Vagina (tissue), 2 donors: ENCODE measurements around the gene PPIB. TPM values are rescaled to one million over a fixed set of nuclear protein-coding genes. Genes with fewer than 3 reads are reported as not detected.

Experiments
- DNase-seq, 2 donors: peaks; one replicate each; pipeline ENCODE4 v3.0.0-alpha.2; 2017; ENCODE audit errors: extremely low spot score in 2 of 2
- H3K27ac ChIP-seq: fragments of 200-600 bp; sonication (generic); one replicate; pipeline ENCODE4 v1.5.1; 2019
- H3K27me3 ChIP-seq: fragments of 200-600 bp; sonication (generic); one replicate; pipeline ENCODE4 v1.5.1; 2019
- H3K36me3 ChIP-seq, 2 donors: fragments of 200-600 bp; sonication (generic); one replicate each; pipeline ENCODE4 v1.5.1; 2017 to 2019
- H3K4me1 ChIP-seq: fragments of 200-600 bp; sonication (generic); one replicate; pipeline ENCODE4 v1.5.1; 2019
- H3K4me3 ChIP-seq, 2 donors: fragments of 200-600 bp; sonication (generic); 1 replicate in 1 of 2; 2 replicates in 1 of 2; pipeline ENCODE4 v1.5.1; 2016 to 2019
- H3K9me3 ChIP-seq: fragments of 200-600 bp; sonication (generic); one replicate; pipeline ENCODE4 v1.5.1; 2019
- CTCF ChIP-seq, 3 experiments: fragments of 450-650 bp in 2 of 3; fragments of 200-600 bp in 1 of 3; sonication (generic) in 1 of 3; IDR thresholded peaks; one replicate each; pipeline ENCODE4 v1.5.1; 2017 to 2019; ENCODE audit warnings: antibody characterized with exemption in 3 of 3, mild to moderate bottlenecking in 2 of 3, moderate library complexity in 2 of 3
- POLR2A ChIP-seq, 2 donors: fragments of 450-650 bp; IDR thresholded peaks; one replicate each; pipeline ENCODE4 v1.6.1; 2017; ENCODE audit warnings: antibody characterized with exemption in 2 of 2, mild to moderate bottlenecking in 2 of 2, moderate library complexity in 2 of 2
- POLR2AphosphoS5 ChIP-seq, 2 donors: sonication (generic); formaldehyde crosslinking; IDR thresholded peaks; one replicate each; pipeline ENCODE4 v1.9.0; 2017; ENCODE audit warnings: antibody characterized with exemption in 2 of 2, mild to moderate bottlenecking in 2 of 2, low read depth in 1 of 2; ENCODE audit not compliant: insufficient read depth in 1 of 2
- intact Hi-C: fragments of 100-400 bp; cut with DNase I; formaldehyde crosslinking; loops from one replicate; pipeline ENCODE4 v1.15.1; 2023
- total RNA-seq: library from RNA; depleted of rRNA; stranded (reverse); fragments of >200 nt; gene quantifications from one replicate; pipeline ENCODE4 v1.2.3, GENCODE V29; 2016

The PPIB gene
- total RNA-seq, 1 donor from 2014 or later: 451 TPM

GRCh38 chr15:64163659-64164362 is 989 bp upstream of the PPIB start:
- intact Hi-C loops: loop anchor here (10.0 kb wide), 1 partner anchor 191 kb away; the partner anchor contains the start of gene CSNK1G1
- Histone ChIP-seq H3K27me3 (no peaks in the 10 kb centered on the region), H3K36me3 (peaks cover 0 to 28% of the 10 kb centered on the region in 2 donors), H3K4me1 (peaks cover 35% of the 10 kb centered on the region), H3K27ac (peak overlapping the region; percentile 74), H3K4me3 (peak overlapping the region; percentile 34 to 75), H3K9me3 (no peaks in the 10 kb centered on the region)
- no peak for DNase-seq
- no peak for TF ChIP-seq CTCF (IDR thresholded peaks at IDR 0.05)
- no peak for TF ChIP-seq POLR2AphosphoS5 (IDR thresholded peaks at IDR 0.05; ENCODE audit: insufficient read depth in 1 of 2, low read depth in 1 of 2)
- TF ChIP-seq POLR2A (IDR thresholded peaks at IDR 0.05): no peak

GRCh38 chr15:64162478-64162868 is 349 bp downstream of the PPIB start:
- H3K27ac ChIP-seq: peak overlapping the region; percentile 73
- H3K27me3 ChIP-seq: no peaks in the 10 kb centered on the region
- peaks cover 0 to 41% of the 10 kb centered on the region in 2 donors for H3K36me3 ChIP-seq
- no peak for DNase-seq
- H3K4me3 ChIP-seq: peak overlapping the region; percentile 75 to 78
- H3K4me1 ChIP-seq: peaks cover 42% of the 10 kb centered on the region
- H3K9me3 ChIP-seq: no peaks in the 10 kb centered on the region
- TF ChIP-seq POLR2AphosphoS5 (IDR thresholded peaks at IDR 0.05; ENCODE audit: insufficient read depth in 1 of 2, low read depth in 1 of 2): no peak
- TF ChIP-seq CTCF (IDR thresholded peaks at IDR 0.05): no peak
- TF ChIP-seq POLR2A (IDR thresholded peaks at IDR 0.05): no peak
- intact Hi-C loops: loop anchor here (10.0 kb wide), 1 partner anchor 192 kb away; the partner anchor contains the start of gene CSNK1G1

- peak overlapping the region; percentile 75 to 78 for H3K4me3 ChIP-seq
- H3K4me1 ChIP-seq: peaks cover 42% of the 10 kb centered on the region
- H3K27ac ChIP-seq: peak overlapping the region; percentile 73
- intact Hi-C loops: loop anchor here (10.0 kb wide), 1 partner anchor 193 kb away; the partner anchor contains the start of gene CSNK1G1
- H3K9me3 ChIP-seq: no peaks in the 10 kb centered on the region
- DNase-seq: no peak
- no peak for TF ChIP-seq POLR2AphosphoS5 (IDR thresholded peaks at IDR 0.05; ENCODE audit: insufficient read depth in 1 of 2, low read depth in 1 of 2)
- no peak for TF ChIP-seq POLR2A (IDR thresholded peaks at IDR 0.05)
- TF ChIP-seq CTCF (IDR thresholded peaks at IDR 0.05): no peak
- H3K27me3 ChIP-seq: no peaks in the 10 kb centered on the region
- H3K36me3 ChIP-seq: peaks cover 0 to 47% of the 10 kb centered on the region in 2 donors
Measured at GRCh38 chr15:64161688-64162477, 939 bp downstream of the PPIB start.

GRCh38 chr15:64158363-64159134 is 4.3 kb downstream of the PPIB start:
- H3K27ac ChIP-seq: no peak overlapping the region
- peaks cover 0 to 67% of the 10 kb centered on the region in 2 donors for H3K36me3 ChIP-seq
- H3K27me3 ChIP-seq: no peaks in the 10 kb centered on the region
- H3K4me1 ChIP-seq: peaks cover 51% of the 10 kb centered on the region
- H3K9me3 ChIP-seq: no peaks in the 10 kb centered on the region
- H3K4me3 ChIP-seq: no peak overlapping the region
- DNase-seq: no peak
- TF ChIP-seq POLR2AphosphoS5 (IDR thresholded peaks at IDR 0.05; ENCODE audit: insufficient read depth in 1 of 2, low read depth in 1 of 2) (no peak), CTCF (IDR thresholded peaks at IDR 0.05) (no peak), POLR2A (IDR thresholded peaks at IDR 0.05) (no peak)
- intact Hi-C loops: loop anchor here (10.0 kb wide), 1 partner anchor 64 kb away; the partner anchor contains the start of genes CIAO2A and SNX1
